Tibial artery (tissue), 4 donors: ENCODE results near the gene CPZ.

Experiments used
- DNase-seq, 2 donors: peaks; one replicate each; pipeline ENCODE4 v3.0.0-alpha.2; 2019
- H3K27ac ChIP-seq, 2 donors: fragments of 200-600 bp; sonication (generic) in 1 of 2; 1 replicate in 1 of 2; 2 replicates in 1 of 2; pipeline ENCODE4 v1.5.1; 2018 to 2019; ENCODE audit warnings: mild to moderate bottlenecking in 1 of 2
- H3K27me3 ChIP-seq, 2 donors: fragments of 200-600 bp; sonication (generic) in 1 of 2; one replicate each; pipeline versions ENCODE4 v1.5.1 to v1.6.0; 2016 to 2019
- H3K36me3 ChIP-seq, 3 donors: fragments of 200-600 bp; sonication (generic) in 2 of 3; one replicate each; pipeline ENCODE4 v1.5.1; 2016 to 2019; ENCODE audit warnings: mild to moderate bottlenecking in 2 of 3
- H3K4me1 ChIP-seq, 4 donors: fragments of 200-600 bp; sonication (generic) in 2 of 4; 1 replicate in 3 of 4; 2 replicates in 1 of 4; pipeline ENCODE4 v1.5.1; 2016 to 2019
- H3K4me3 ChIP-seq, 2 donors: fragments of 200-600 bp; sonication (generic) in 1 of 2; 1 replicate in 1 of 2; 2 replicates in 1 of 2; pipeline ENCODE4 v1.5.1; 2018 to 2019; ENCODE audit warnings: mild to moderate bottlenecking in 2 of 2
- H3K9me3 ChIP-seq, 3 donors: fragments of 200-600 bp; sonication (generic) in 1 of 3; one replicate each; pipeline ENCODE4 v1.5.1; 2016 to 2019
- intact Hi-C: fragments of 100-400 bp; cut with DNase I; formaldehyde crosslinking; loops from one replicate; pipeline ENCODE4 v1.15.0; 2023; ENCODE audit warnings: low total_unique reads
- TF ChIP-seq, protein P1 (sequence below), 2 experiments: fragments of 200-600 bp in 1 of 2; fragments of 450-650 bp in 1 of 2; IDR thresholded peaks; one replicate each; pipeline ENCODE4 v1.5.1; 2017 to 2019; ENCODE audit warnings: antibody characterized with exemption in 2 of 2, mild to moderate bottlenecking in 1 of 2, moderate library complexity in 1 of 2

The CPZ gene

DNA sequence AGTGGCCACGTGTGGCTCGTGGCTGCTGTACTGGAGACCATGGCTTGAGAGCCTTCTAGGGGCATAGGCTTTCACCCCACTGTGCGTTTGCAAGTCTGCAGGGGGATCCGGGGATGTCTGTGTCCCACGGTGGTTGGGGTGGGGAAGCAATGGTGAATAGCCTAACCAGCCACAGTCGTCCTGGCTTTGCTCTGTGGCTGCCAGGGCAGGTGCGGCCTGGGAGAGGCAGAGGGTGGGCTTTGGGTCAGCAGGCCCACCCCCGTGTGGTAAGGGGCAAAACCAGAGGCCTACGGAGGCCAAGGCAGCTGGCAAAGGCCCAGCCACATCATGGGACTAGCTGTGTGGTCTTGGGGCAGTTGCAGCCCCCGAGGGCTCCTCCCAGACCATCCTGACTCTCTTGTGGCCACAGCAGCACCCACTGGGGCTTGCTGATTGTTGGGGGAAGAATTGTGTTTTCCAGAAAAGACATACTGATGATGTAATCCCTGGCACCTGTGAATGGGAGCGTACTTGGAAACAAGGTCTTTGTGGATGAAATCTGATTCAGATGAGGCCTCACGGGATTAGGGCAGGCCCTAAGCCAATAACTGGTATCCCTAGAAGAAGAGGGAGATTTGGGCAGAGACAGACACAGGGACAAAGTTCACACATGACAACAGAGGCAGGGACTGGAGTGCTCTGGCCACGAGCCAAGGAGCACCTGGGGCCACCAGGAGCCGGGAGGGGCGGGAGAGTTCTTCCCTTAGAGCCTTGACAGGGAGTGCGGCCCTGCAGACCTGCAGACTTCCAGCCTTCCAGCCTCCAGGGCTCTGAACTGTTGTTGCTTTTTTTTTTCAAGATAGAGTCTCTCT lies 2.9 kb downstream of the CPZ start:
- H3K27me3 ChIP-seq, result peaks cover 0 to 43% of the 10 kb centered on the region in 2 donors
- no peak for DNase-seq
- peaks cover 0 to 17% (median 6%) of the 10 kb centered on the region in 4 donors for H3K4me1 ChIP-seq
- H3K36me3 ChIP-seq, result no peaks in the 10 kb centered on the region
- no peaks in the 10 kb centered on the region for H3K9me3 ChIP-seq
- intact Hi-C loops, result loop anchor here (2.0 kb wide), 1 partner anchor 127 kb away; no protein-coding TSS in a partner anchor
- no peak overlapping the region for H3K4me3 ChIP-seq
- no peak overlapping the region for H3K27ac ChIP-seq
- TF ChIP-seq, protein P1, sequence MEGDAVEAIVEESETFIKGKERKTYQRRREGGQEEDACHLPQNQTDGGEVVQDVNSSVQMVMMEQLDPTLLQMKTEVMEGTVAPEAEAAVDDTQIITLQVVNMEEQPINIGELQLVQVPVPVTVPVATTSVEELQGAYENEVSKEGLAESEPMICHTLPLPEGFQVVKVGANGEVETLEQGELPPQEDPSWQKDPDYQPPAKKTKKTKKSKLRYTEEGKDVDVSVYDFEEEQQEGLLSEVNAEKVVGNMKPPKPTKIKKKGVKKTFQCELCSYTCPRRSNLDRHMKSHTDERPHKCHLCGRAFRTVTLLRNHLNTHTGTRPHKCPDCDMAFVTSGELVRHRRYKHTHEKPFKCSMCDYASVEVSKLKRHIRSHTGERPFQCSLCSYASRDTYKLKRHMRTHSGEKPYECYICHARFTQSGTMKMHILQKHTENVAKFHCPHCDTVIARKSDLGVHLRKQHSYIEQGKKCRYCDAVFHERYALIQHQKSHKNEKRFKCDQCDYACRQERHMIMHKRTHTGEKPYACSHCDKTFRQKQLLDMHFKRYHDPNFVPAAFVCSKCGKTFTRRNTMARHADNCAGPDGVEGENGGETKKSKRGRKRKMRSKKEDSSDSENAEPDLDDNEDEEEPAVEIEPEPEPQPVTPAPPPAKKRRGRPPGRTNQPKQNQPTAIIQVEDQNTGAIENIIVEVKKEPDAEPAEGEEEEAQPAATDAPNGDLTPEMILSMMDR (IDR thresholded peaks at IDR 0.05), result no peak

DNA sequence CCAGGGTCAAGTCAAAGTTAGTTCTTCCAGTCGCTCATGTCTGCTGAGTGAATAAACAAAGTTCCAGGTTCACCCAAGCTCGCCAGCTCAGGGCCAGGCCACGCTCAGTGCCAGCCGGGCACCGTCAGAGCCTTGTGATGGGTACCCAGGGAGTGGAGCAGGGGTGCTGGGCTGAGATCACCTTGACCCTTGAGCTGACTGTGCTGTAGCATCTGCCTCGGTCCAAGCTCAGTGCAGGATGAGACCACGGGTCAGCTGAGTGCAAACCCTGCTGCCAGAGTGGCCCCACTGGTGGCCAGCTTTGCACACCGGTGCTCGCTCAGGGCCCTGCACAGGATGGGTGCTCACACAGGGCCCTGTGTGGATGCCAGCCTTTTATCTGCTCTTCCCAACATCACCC lies 4.3 kb downstream of the CPZ start:
- no peak for DNase-seq
- no peak overlapping the region for H3K27ac ChIP-seq
- intact Hi-C loops, result no loop called here
- H3K4me3 ChIP-seq, result no peak overlapping the region
- peaks cover 0 to 17% (median 6%) of the 10 kb centered on the region in 4 donors for H3K4me1 ChIP-seq
- no peaks in the 10 kb centered on the region for H3K9me3 ChIP-seq
- peaks cover 0 to 41% of the 10 kb centered on the region in 2 donors for H3K27me3 ChIP-seq
- TF ChIP-seq, protein P1 (IDR thresholded peaks at IDR 0.05), result no peak
- H3K36me3 ChIP-seq, result no peaks in the 10 kb centered on the region

DNA sequence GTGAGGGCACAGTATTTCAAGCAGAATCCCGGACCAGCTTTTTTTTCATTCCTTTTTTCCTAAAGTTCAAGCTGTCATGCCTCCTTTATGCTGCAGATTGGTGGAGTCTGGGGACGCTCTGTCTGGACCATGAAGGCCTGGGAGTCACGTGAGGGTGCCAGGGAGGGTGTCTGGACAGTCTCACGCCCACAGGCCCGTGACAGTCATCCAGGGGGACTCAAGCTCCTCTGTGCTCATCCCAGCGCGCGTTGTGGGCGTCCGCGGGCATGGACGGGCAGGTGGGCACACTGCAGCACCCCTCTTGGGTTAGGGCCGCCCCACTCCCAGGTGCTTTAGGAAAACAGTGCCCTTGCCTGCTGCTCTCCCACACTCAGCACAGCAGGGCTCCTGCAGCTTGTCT lies 4.8 kb downstream of the CPZ start:
- TF ChIP-seq, protein P1 (IDR thresholded peaks at IDR 0.05), result no peak
- no peak overlapping the region for H3K4me3 ChIP-seq
- no peaks in the 10 kb centered on the region for H3K36me3 ChIP-seq
- no peak overlapping the region for H3K27ac ChIP-seq
- no peak for DNase-seq
- peaks cover 0 to 17% (median 6%) of the 10 kb centered on the region in 4 donors for H3K4me1 ChIP-seq
- H3K27me3 ChIP-seq, result peaks cover 0 to 39% of the 10 kb centered on the region in 2 donors
- H3K9me3 ChIP-seq, result no peaks in the 10 kb centered on the region
- intact Hi-C loops, result no loop called here

DNA sequence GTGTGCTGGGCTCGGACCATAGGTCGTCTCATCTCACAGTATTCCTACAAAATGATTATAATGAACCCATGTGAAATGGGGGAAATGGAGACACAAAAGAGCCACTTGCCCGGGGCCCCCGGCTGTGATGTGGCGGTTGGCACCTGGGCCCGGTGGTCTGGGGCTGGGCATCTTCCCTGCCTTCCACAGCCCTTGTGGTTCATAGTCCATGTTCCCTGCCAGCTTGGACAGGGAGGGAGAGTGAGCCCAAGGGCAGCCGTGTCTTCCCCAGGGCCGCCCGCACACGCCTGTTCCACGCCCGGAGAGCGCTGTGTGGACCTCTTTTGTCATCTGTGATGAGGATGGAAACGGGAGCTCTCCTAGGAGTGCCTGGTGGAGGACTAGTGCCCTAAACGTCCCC lies 5.2 kb downstream of the CPZ start:
- TF ChIP-seq, protein P1 (IDR thresholded peaks at IDR 0.05), result no peak
- Histone ChIP-seq H3K9me3 (no peaks in the 10 kb centered on the region), H3K4me3 (no peak overlapping the region), H3K4me1 (peaks cover 0 to 12% (median 2%) of the 10 kb centered on the region in 4 donors), H3K27me3 (peaks cover 0 to 34% of the 10 kb centered on the region in 2 donors), H3K36me3 (no peaks in the 10 kb centered on the region), H3K27ac (no peak overlapping the region)
- intact Hi-C loops, result no loop called here
- DNase-seq, result no peak

DNA sequence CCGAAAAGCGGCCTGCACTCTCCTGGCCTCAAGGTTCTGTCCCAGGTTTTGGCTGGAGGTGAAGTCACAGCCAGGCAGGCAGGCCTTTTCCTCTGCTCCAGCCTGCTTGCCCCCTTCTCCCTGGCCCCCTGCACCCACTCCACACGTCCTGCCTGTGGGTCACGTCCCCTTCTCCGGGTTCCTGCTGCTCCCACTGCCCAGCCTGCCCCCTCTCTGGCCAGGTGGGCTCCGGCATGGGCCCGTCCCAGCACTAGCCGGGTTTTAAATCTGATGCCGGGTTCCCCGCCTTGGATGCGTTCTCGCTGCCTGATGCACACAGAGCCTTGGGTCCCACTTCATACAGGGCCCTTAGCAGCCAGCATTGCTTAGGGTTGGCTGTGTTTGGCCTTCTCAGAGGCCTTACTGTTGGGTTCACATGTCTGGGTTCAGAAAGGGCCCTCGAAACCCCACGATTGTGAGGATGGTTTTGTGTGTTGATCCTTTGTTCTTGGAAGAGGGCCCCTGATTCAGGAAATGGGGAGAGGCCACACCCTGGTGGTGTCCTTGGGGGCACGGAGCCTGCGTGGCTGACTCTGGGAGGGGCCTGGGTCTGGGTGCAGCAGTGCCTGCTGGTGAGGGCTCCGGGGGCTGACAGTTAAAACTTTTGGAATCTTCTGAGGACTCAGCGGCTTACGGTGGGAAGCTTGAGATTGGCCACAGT lies 6.0 kb downstream of the CPZ start:
- H3K36me3 ChIP-seq, result no peaks in the 10 kb centered on the region
- H3K4me3 ChIP-seq, result no peak overlapping the region
- peaks cover 0 to 27% of the 10 kb centered on the region in 2 donors for H3K27me3 ChIP-seq
- no peaks in the 10 kb centered on the region for H3K9me3 ChIP-seq
- peaks cover 0 to 7% (median 0%) of the 10 kb centered on the region in 4 donors for H3K4me1 ChIP-seq
- TF ChIP-seq, protein P1 (IDR thresholded peaks at IDR 0.05), result no peak
- no peak overlapping the region for H3K27ac ChIP-seq
- no peak for DNase-seq
- intact Hi-C loops, result no loop called here
